Right cardiac atrium (tissue), 5 donors: Measurements from ENCODE around the gene SIGLEC11. TPM values are rescaled to one million over a fixed set of nuclear protein-coding genes. Genes with fewer than 3 reads are reported as not detected.
A peak's percentile ranks its signal among the peaks of the same experiment; 100 is the strongest.

Experiments used
- ATAC-seq, 2 donors: fragments of 200-7000 bp; cut with Tn5 transposase; one replicate each; pipeline versions ENCODE4 v1.8.0 to v1.9.1; 2020; ENCODE audit warnings: moderate library complexity in 2 of 2, mild to moderate bottlenecking in 1 of 2
- DNase-seq, 3 donors: peaks; one replicate each; pipeline ENCODE4 v3.0.0-alpha.2; 2020
- H3K27ac ChIP-seq: one replicate; pipeline ENCODE4 v1.5.1; 2013; ENCODE audit warnings: mild to moderate bottlenecking, low read length, control low read depth, moderate library complexity
- H3K27me3 ChIP-seq: one replicate; pipeline ENCODE4 v1.6.1; 2013; ENCODE audit not compliant: control insufficient read depth, insufficient read depth
- H3K4me1 ChIP-seq: one replicate; pipeline ENCODE4 v1.6.1; 2013; ENCODE audit warnings: low read length; ENCODE audit not compliant: control insufficient read depth, insufficient read depth
- H3K4me3 ChIP-seq: one replicate; pipeline ENCODE4 v1.5.1; 2013; ENCODE audit warnings: low read length, control low read depth
- H3K9me3 ChIP-seq: one replicate; pipeline ENCODE4 v1.6.1; 2013; ENCODE audit warnings: low read length; ENCODE audit not compliant: control insufficient read depth
- WGBS: extraction: QIAGEN DNeasy Blood & Tissue Kit; methylation state at CpG from one replicate; pipeline ENCODE4 v1.1.7; 2013; 5-methylcytosine and 5-hydroxymethylcytosine counted together
- intact Hi-C, 4 donors: fragments of 100-400 bp; cut with DNase I; formaldehyde crosslinking; loops; one replicate each; pipeline versions ENCODE4 v1.11.0 to v1.14.0; 2022 to 2023
- polyA plus RNA-seq: library from polyadenylated mRNA; stranded (reverse); fragments of 200-250 nt; gene quantifications from one replicate; pipeline ENCODE4 v1.2.3, GENCODE V29; 2013
- total RNA-seq, 4 donors: library from RNA; stranded (reverse); fragmentation: NEBNext Ultra II Directional; extraction: Animal tissue kit (Norgen Biotek cat#: 25700); gene quantifications; one replicate each; pipeline ENCODE4 v1.2.1, GENCODE V29; 2021
- donor health status: healthy with polysubstance abuse.
- donor health status: DM: no; HTN: yes; CAD: no.
- donor health status: DM: no; HTN: no; CAD: no.
- donor health status: DM: no; HTN: yes; CAD: no; lungs with severe emphysema.
- donor health status: DM: yes; HTN: yes; CAD: no.

The SIGLEC11 gene
- total and polyA plus RNA-seq, 5 donors: 0.64 to 1.6 (median 1.3) TPM

DNA sequence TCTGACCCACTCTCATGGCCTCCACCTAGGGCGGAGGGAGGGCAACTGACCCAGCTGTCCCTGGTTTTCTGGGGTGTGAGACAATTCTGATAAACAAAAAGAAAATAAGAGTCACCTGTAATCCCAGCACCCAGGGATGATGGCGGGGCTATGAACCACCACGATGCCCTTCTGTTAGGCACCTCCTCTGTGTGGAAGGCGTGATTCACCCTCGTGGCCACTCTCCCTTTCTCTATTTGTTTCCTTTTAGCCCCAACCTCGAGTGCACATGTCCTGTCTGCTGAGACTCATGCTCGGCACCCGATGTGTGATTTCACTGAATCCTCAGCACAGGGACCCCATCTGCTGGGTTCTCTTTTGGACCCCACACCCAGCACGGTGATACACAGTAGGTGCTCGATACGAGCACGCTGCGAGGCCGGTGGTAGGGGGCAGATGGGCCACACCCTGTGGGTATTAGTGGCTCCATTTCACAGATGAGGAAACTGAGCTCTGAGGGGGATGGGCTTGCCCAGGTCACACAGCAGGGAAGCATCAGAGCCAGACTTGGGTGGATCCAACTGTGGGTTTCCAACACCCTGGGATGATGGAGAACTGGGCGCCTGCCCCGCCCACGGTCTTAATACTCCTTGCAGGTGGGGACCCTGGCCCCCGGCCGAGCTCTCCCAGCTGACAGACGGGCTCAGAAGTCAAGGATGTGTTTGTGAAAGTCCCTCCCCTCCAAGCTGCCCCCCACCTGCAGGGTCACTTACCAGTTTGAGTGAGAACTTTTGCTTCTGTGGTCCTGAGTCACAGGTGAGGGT, 39.3 kb upstream of the SIGLEC11 start:
- ATAC-seq (no peak), DNase-seq (no peak)
- intact Hi-C loops: no loop called here
- Histone ChIP-seq H3K27me3 (no peaks in the 10 kb centered on the region), H3K4me1 (peaks cover 2% of the 10 kb centered on the region), H3K9me3 (no peaks in the 10 kb centered on the region), H3K27ac (no peak overlapping the region), H3K4me3 (no peak overlapping the region)
- 91% methylated on average over 20 of the region's 20 CpGs for WGBS

DNA sequence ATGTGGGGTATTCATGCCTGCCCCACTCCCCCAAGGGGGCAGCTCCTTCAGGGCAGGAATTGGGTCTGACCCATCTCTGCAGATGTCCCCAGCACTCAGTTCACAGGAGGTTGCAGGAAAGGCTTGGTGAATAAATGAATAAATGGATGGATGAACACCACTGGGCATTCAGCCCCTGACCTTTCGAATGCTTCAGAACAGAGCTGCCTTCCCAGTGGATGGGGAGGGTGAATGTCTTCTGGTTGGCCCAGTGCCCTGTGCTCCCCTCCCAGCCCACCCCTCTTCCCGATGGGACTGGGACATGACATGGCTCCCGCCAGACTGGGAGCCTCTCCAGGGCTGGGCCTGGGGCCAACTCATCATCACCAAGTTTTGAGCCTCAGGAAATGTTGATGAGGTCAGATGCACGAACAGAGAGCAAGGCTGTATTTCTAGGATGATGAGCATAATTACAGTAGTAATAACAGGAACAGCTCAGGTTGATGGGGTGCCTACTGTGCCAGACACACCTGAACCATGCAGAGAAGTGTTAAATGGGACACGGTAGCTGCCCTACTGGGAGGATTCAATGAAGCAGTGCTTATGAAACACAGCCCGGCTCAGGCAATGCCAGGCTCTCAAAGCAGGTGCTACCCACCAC, 38.5 kb upstream of the SIGLEC11 start:
- 34% methylated on average over 6 of the region's 6 CpGs for WGBS
- Histone ChIP-seq H3K4me3 (no peak overlapping the region), H3K27me3 (no peaks in the 10 kb centered on the region), H3K4me1 (peaks cover 2% of the 10 kb centered on the region), H3K27ac (no peak overlapping the region), H3K9me3 (no peaks in the 10 kb centered on the region)
- ATAC-seq: no peak
- intact Hi-C loops: no loop called here
- peak; percentile 47 to 74 (median 73) for DNase-seq

DNA sequence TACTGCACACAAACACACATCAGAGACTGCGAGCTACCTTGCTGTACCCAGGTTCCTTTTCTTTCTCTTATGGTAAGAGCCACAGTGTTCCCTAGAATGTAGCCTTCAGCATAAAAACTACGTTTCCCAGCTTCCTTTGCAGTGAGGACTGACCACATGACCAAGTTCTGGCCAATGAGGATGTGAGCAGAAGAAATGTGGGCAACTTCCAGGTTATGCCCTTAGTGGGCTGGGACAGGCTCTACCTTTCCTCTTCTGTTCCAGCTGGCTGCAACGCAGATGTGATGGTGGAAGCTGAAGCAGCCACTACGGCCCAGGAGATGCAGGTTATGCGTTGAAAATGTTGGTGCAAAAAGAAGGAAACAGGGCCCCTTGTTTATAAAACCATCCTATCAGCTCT, 36.7 kb upstream of the SIGLEC11 start:
- intact Hi-C loops: no loop called here
- H3K27ac ChIP-seq: no peak overlapping the region
- DNase-seq (no peak), ATAC-seq (peak in 1 of 2 donors; percentile 56)
- no peaks in the 10 kb centered on the region for H3K4me1 ChIP-seq
- no peak overlapping the region for H3K4me3 ChIP-seq
- 77% methylated on average over 5 of the region's 5 CpGs for WGBS
- H3K9me3 ChIP-seq: no peaks in the 10 kb centered on the region
- H3K27me3 ChIP-seq: no peaks in the 10 kb centered on the region

DNA sequence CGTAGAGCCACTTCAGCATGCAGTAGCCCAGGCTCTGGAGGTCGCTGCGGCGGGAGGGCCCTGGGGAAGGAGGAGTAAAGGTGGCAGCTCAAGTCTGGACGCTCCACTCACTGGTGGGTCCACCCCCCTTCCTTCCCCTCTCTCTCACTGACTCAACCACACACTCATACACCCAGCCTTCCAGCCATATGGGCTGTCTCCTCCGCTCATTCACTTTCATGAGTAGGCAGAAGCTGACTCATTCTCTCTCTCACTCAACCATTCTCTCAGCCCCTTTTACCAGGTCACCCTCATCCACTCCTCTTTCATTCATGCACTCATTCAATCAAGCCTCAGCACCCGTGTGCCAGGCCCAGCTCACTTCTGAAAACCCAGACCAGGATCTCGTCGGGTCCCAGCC, 27.5 kb upstream of the SIGLEC11 start:
- Histone ChIP-seq H3K4me1 (no peaks in the 10 kb centered on the region), H3K9me3 (no peaks in the 10 kb centered on the region), H3K4me3 (no peak overlapping the region), H3K27ac (no peak overlapping the region), H3K27me3 (no peaks in the 10 kb centered on the region)
- DNase-seq (no peak), ATAC-seq (no peak)
- intact Hi-C loops: no loop called here
- WGBS: 94% methylated on average over 9 of the region's 9 CpGs

DNA sequence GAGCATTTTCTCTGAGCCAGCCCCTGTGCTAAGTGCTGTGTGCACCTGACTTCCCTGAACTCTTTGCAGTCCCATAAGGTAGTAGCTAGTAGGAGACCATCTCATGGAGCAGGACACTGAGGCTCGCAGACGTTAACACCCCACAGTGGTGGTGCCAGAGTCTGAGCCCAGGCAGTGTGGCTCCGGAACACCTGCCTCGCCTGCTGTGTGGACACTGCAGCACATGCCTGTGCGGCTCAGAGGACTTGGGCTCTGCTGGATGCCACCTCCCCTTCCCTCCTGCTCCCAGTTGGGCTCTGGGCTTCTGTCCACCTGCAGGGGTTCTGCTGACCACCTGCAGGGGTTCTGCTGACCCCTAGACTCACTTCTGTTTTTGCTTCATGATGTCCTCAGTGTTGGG, 27.0 kb upstream of the SIGLEC11 start:
- intact Hi-C loops: no loop called here
- 96% methylated on average over 5 of the region's 5 CpGs for WGBS
- no peak for ATAC-seq
- no peak for DNase-seq
- Histone ChIP-seq H3K4me1 (no peaks in the 10 kb centered on the region), H3K27me3 (no peaks in the 10 kb centered on the region), H3K4me3 (no peak overlapping the region), H3K27ac (no peak overlapping the region), H3K9me3 (no peaks in the 10 kb centered on the region)

DNA sequence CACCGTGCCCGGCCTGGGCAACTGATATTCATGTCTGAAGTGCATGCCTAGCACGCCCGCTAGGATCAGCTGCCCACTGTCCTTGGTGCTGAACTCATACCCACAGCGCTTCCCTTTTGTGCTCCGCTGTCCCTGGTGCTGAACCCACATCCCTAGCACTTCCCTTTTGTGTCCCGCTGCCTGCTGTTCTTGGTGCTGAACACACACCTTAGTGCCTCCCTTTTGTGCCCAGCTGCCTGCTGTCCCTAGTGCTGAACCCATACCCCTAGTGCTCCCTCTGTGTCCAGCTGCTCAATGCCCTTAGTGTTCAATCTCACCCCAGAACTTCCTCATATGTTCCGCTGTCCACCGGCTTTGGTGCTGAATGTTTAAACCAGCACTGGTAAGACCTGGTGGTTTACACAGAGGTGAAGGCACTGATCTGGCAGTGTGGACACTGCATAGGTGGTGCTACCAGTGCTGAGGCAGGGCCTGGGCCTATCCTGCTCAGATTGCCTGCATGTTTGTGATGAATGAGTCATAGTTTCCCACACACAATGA, 26.3 kb upstream of the SIGLEC11 start:
- Histone ChIP-seq H3K4me3 (no peak overlapping the region), H3K27me3 (no peaks in the 10 kb centered on the region), H3K4me1 (no peaks in the 10 kb centered on the region), H3K9me3 (no peaks in the 10 kb centered on the region), H3K27ac (no peak overlapping the region)
- ATAC-seq: peak; percentile 77 to 79
- peak; percentile 90 to 95 (median 94) for DNase-seq
- intact Hi-C loops: no loop called here
- WGBS: 13% methylated on average over 9 of the region's 9 CpGs

DNA sequence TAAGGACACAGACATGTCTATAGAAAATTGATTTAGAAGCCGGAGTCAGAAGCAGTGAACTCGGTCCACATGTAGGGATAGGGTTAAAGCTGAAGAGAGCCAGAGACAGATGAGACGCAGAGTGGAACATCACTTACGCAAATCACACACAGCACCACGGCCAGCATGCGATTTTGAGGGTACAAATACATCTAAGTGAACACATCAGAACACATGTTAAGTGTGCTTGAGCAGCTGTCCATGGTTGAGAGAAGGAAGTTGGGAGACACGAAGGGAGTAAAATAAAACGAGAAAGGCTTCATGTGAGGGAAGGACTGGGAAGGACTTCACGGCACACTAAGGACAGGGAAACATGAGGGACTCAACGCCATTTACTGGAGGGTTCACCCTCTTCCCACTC, 25.4 kb upstream of the SIGLEC11 start:
- Histone ChIP-seq H3K9me3 (no peaks in the 10 kb centered on the region), H3K4me1 (no peaks in the 10 kb centered on the region), H3K27ac (no peak overlapping the region), H3K4me3 (no peak overlapping the region), H3K27me3 (no peaks in the 10 kb centered on the region)
- 93% methylated on average over 10 of the region's 10 CpGs for WGBS
- ATAC-seq: no peak
- no peak for DNase-seq
- intact Hi-C loops: no loop called here

DNA sequence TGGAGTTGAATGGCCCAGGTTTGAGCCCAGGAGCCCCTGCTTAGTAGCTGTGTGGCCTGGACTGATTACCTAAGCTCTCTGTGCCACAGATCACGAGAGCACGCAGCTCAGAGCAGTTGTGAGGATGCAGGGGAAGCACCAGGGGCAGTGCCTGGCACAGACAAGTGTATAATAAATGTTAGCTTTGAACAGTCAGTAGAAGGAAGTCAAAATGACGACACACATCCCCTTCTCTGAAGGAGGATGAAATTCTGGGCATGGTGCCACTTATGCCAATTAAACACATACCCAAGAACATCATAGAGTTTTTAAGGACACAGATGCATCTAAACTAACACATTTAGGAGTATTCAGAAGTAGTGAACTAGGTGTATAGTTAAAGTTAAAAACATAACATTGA, 24.9 kb upstream of the SIGLEC11 start:
- Histone ChIP-seq H3K9me3 (no peaks in the 10 kb centered on the region), H3K27me3 (no peaks in the 10 kb centered on the region), H3K4me3 (no peak overlapping the region), H3K27ac (no peak overlapping the region), H3K4me1 (no peaks in the 10 kb centered on the region)
- ATAC-seq: no peak
- no peak for DNase-seq
- 71% methylated on average over 3 of the region's 3 CpGs for WGBS
- intact Hi-C loops: no loop called here

DNA sequence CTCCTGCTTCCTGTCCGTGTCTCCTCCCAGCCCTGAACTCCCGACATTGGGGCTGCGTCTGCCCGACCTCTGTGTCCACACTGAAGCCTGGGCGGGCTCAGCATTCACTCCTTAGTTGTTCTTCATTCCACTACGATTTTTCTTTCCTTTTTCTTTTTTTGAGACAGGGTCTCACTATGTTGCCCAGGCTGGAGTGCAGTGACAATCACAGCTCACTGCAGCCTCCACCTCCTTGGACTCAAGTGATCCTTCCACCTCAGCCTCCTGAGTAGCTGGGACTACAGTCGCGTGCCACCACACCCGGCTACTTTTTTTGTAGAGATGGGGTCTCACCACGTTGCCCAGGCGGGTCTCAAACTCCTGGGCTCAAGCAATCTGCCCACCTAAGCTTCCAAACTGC, 23.5 kb upstream of the SIGLEC11 start:
- Histone ChIP-seq H3K27me3 (no peaks in the 10 kb centered on the region), H3K4me1 (no peaks in the 10 kb centered on the region), H3K4me3 (no peak overlapping the region), H3K27ac (no peak overlapping the region), H3K9me3 (no peaks in the 10 kb centered on the region)
- WGBS: 89% methylated on average over 11 of the region's 11 CpGs
- DNase-seq (peak in 1 of 3 donors; percentile 7), ATAC-seq (no peak)
- intact Hi-C loops: loop anchor here in 2 of 4 donors (5.0 kb wide), 1 partner anchor 47 kb away; no protein-coding TSS in a partner anchor

DNA sequence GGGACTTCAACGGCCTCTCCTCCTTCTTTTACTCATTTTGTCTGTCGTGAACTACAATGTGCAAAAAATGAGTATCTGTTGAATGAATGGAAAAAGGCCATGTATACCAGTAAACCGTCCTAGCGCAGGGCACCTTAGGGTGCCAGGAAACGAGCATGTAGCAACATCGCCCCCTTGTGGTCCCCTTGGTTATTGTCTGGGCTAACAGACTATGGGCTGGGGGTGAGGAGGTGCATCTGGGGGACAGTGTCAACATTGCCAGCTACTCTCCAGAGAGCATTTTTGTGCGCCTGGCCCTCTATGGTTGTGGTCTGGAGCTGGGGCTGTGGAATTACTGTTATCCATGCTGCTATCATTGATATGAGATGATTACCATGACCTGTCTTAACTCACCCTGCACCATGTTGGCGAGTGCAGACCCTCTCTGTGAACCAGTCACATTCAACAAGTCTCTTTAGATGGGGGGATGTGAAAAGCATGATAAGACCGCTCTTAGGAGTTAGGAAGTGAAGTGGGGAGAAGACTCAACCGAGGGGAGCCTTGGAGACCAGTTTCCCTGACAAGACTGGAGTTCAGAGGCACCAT, 22.8 kb upstream of the SIGLEC11 start:
- no peaks in the 10 kb centered on the region for H3K27me3 ChIP-seq
- peak; percentile 47 to 58 for ATAC-seq
- DNase-seq: peak in 2 of 3 donors; percentile 64 to 84
- no peak overlapping the region for H3K4me3 ChIP-seq
- H3K27ac ChIP-seq: no peak overlapping the region
- 42% methylated on average over 10 of the region's 10 CpGs for WGBS
- H3K9me3 ChIP-seq: no peaks in the 10 kb centered on the region
- intact Hi-C loops: loop anchor here (1.0 to 5.0 kb wide), 3 partner anchors 45 to 46 kb away; no protein-coding TSS in a partner anchor
- H3K4me1 ChIP-seq: no peaks in the 10 kb centered on the region
